ENCODE data around the gene PAPLN.

The PAPLN gene

GRCh38 chr14:73245480-73246325, 8.4 kb downstream of the PAPLN start:
- no peak for DNase-seq (ENCODE audit: low read depth in 1 of 2, low spot score in 1 of 2)

- DNase-seq (ENCODE audit: low read depth in 1 of 2, low spot score in 1 of 2), result no peak
Measured at GRCh38 chr14:73246387-73247150, 9.3 kb downstream of the PAPLN start.

- DNase-seq (ENCODE audit: low read depth in 1 of 2, low spot score in 1 of 2), result no peak
Measured at GRCh38 chr14:73248108-73248868, 11.0 kb downstream of the PAPLN start.

- DNase-seq (ENCODE audit: low read depth in 1 of 2, low spot score in 1 of 2), result no peak
Measured at GRCh38 chr14:73249108-73249507, 11.8 kb downstream of the PAPLN start.

- DNase-seq (ENCODE audit: low read depth in 1 of 2, low spot score in 1 of 2), result no peak
Measured at GRCh38 chr14:73249564-73250316, 12.4 kb downstream of the PAPLN start.

GRCh38 chr14:73250317-73250713, 13.0 kb downstream of the PAPLN start:
- no peak for DNase-seq (ENCODE audit: low read depth in 1 of 2, low spot score in 1 of 2)

GRCh38 chr14:73250781-73251500, 13.6 kb downstream of the PAPLN start:
- DNase-seq (ENCODE audit: low read depth in 1 of 2, low spot score in 1 of 2), result no peak

GRCh38 chr14:73251516-73252215, 14.4 kb downstream of the PAPLN start:
- no peak for DNase-seq (ENCODE audit: low read depth in 1 of 2, low spot score in 1 of 2)

GRCh38 chr14:73252491-73253322, 15.4 kb downstream of the PAPLN start:
- DNase-seq (ENCODE audit: low read depth in 1 of 2, low spot score in 1 of 2), result no peak

- DNase-seq (ENCODE audit: low read depth in 1 of 2, low spot score in 1 of 2), result no peak
Measured at GRCh38 chr14:73253323-73253610, 16.0 kb downstream of the PAPLN start.

- DNase-seq (ENCODE audit: low read depth in 1 of 2, low spot score in 1 of 2), result no peak
Measured at GRCh38 chr14:73253721-73254120, 16.4 kb downstream of the PAPLN start.

- no peak for DNase-seq (ENCODE audit: low read depth in 1 of 2, low spot score in 1 of 2)
Measured at GRCh38 chr14:73254247-73255004, 17.1 kb downstream of the PAPLN start.

GRCh38 chr14:73255005-73255400, 17.7 kb downstream of the PAPLN start:
- DNase-seq (ENCODE audit: low read depth in 1 of 2, low spot score in 1 of 2), result no peak

- no peak for DNase-seq (ENCODE audit: low read depth in 1 of 2, low spot score in 1 of 2)
Measured at GRCh38 chr14:73255693-73256225, 18.5 kb downstream of the PAPLN start.

GRCh38 chr14:73258076-73258475, 20.8 kb downstream of the PAPLN start:
- no peak for DNase-seq (ENCODE audit: low read depth in 1 of 2, low spot score in 1 of 2)

GRCh38 chr14:73258845-73259611, 21.7 kb downstream of the PAPLN start:
- DNase-seq (ENCODE audit: low read depth in 1 of 2, low spot score in 1 of 2), result no peak

GRCh38 chr14:73259837-73260236, 22.5 kb downstream of the PAPLN start:
- DNase-seq (ENCODE audit: low read depth in 1 of 2, low spot score in 1 of 2), result no peak
